ENCODE data around the gene GAS2L2.

GRCh38 chr17:35745749-35746320 lies 7.2 kb downstream of the GAS2L2 start:
- TF ChIP-seq CTCF (IDR thresholded peaks at IDR 0.05; ENCODE audit: poor library complexity, severe bottlenecking) (no peak), MXI1 (conservative IDR thresholded peaks at IDR 0.05; ENCODE audit: poor library complexity, severe bottlenecking) (no peak), EZH2 (IDR thresholded peaks at IDR 0.05; ENCODE audit: borderline replicate concordance, insufficient read depth, low read length, poor library complexity, severe bottlenecking) (no peak), RAD21 (conservative IDR thresholded peaks at IDR 0.05) (no peak), POLR2AphosphoS5 (IDR thresholded peaks at IDR 0.05) (no peak), REST (IDR thresholded peaks at IDR 0.05; ENCODE audit: borderline replicate concordance) (no peak), EP300 (conservative IDR thresholded peaks at IDR 0.05; ENCODE audit: poor library complexity, severe bottlenecking) (no peak), SMC3 (conservative IDR thresholded peaks at IDR 0.05; ENCODE audit: poor library complexity) (no peak)

Measured in neural cell (in vitro differentiated cells).